GM18502 (cell line): Measurements from ENCODE around the gene DGKH.
"Not testable (repeated sequence)": the region's sequence is repeated elsewhere in the genome, so short reads cannot be mapped to it uniquely, and the experiment has no call there.

Experiments
- ATAC-seq: cut with Tn5 transposase; IDR thresholded peaks from one replicate; pipeline ENCODE4 v1.9.1; 2021; ENCODE audit warnings: mild to moderate bottlenecking; ENCODE audit not compliant: unreplicated experiment, poor library complexity

DGKH gene

DNA sequence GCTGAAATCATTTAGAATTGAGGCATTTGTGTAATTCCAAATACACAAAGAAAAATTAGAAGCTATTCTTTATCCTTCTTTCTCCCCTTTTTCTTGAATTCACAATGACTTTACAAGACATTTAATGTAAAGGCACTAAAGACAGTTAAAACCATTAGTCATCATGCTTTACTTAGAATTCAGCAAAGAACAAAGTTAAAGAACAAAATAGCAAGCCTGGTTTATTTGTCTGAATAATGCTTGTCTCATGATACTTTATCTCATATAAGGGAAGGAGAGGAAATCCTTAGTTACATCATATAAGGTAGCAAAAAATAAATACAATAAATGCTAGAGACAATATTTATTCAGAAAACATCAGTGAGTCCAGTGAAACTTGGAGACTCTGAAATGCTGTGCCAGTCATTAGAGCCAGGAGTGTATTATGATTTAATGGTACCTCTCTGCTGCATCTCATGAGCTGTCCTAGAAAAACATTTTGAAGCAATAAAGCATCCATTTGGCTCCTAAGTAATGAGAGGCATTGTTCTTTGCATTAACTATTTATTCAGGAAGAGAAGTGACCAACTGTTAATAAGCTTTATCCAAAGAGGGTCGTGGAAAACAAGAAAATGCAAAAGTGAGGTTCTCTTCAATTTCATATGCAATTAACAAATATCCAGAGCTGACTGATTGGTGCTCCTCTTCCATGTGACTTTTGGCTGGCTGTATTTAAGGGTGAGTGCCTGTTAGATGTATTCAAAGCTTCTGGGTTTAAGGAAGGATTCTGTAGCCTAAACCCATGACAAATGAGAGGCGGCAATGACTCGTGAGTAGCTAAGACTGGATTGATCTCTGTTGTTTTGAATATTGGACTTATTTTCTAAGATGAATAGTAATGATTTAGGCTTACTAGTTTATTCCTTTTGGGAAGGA lies 105.0 kb downstream of the DGKH start:
- no peak for ATAC-seq

GRCh38 chr13:42155251-42155650 lies 106.8 kb downstream of the DGKH start:
- no peak for ATAC-seq

DNA sequence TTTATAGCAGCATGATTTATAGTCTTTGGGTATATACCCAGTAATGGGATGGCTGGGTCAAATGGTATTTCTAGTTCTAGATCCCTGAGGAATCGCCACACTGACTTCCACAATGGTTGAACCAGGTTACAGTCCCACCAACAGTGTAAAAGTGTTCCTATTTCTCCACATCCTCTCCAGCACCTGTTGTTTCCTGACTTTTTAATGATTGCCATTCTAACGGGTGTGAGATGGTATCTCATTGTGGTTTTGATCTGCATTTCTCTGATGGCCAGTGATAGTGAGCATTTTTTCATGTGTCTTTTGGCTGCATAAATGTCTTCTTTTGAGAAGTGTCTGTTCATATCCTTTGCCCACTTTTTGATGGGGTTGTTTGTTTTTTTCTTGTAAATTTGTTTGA lies 114.9 kb downstream of the DGKH start:
- ATAC-seq, result not testable (repeated sequence)

- not testable (repeated sequence) for ATAC-seq
These were observed 115.5 kb downstream of the DGKH start for GRCh38 chr13:42163910-42164309.

DNA sequence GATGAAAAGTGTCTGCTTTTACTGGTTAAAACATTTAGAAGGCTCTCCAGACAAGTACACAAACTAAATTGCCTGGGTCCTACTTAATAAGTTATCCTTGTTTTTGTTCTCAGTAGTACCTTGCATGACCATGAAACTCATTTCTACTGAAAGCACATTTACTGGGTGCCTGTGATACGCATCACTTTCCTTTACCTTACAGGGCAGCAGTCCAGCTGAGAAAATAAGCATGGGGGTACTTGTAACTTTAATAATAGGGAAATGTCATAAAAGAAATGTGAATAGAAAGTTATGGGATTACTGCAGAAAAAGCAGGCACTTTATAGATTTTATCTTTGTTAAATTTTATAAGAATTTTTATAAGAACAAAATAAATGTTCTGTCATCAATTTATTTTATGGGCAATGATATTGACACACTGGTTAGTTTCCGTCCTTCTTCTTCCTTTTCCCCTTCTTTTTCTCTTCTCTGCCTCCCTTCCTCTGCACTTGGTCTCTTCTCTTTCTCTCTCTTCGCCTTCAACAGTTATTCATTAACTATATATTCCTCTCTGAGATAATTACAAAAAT lies 116.2 kb downstream of the DGKH start:
- no peak for ATAC-seq

DNA sequence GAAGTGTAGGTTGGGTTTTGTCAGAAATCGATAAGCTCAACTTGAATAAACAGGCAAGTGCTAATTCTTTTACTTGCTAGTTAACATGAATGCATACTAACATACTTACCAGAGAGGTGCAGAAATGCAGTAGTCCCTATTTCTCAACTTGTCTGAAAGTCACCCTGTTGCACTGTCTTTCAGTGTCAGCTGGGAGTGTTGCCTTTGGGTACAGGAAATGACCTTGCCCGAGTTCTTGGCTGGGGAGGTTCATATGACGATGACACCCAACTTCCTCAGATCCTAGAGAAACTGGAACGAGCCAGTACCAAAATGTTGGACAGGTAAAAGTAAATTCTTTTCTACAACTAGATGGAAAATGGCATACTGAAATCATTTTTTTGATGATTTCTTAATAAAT lies 120.0 kb downstream of the DGKH start:
- ATAC-seq, result no peak

DNA sequence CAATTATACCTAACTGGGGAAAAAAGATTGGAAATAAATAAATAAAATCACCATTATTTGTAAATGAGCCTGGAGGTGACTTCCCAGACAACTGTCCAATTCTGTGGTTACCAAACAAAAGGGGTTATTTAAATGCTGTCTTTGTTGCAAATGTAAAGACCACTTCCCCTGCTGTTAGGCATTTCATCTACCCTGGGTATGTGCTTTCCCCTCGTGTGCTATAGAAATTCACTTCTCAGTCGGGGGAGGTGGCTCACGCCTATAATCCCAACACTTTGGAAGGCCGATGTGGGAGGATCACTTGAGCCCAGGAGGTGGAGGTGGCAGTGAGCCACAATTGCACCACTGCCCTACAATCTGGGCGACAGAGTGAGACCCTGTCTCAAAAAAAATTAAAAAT lies 121.6 kb downstream of the DGKH start:
- ATAC-seq, result no peak

GRCh38 chr13:42173789-42174343 lies 125.4 kb downstream of the DGKH start:
- no peak for ATAC-seq

DNA sequence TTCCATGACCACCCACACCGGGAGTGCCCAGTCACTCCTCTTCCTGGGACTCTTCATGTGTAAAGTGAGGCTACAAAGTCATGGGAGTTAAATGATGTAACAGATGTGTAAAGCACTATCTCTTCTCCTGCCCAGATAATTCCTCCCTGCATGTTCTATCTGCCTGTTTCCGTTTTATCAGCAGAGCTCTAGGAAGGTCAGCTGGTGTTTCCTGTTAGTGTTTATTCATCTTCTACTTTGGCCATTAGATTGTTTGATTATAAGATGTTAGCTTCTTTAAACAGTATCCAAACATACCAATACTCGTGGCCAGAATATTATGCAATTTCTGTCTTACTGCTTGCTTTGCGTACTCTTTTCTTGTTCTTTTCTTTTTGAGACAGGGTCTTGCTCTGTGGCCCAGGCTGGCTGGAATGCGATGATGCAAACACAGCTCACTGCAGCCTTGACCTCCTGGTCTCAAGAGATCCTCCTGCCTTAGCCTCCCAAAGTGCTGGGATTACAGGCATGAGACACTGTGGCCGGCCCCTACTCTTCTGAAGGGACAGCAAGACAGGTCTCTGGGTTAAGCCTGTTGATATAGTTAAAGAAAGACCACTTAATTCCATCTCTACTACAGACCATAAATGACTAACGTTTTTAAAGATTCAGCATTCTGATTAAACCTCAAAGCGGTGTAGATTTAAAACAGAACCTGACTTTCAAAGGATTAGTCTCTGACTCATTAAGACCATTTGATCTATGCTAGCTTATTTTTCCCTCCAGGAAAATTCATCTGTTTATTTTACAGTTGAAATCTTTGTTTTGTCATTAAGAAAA lies 126.1 kb downstream of the DGKH start:
- ATAC-seq, result no peak

DNA sequence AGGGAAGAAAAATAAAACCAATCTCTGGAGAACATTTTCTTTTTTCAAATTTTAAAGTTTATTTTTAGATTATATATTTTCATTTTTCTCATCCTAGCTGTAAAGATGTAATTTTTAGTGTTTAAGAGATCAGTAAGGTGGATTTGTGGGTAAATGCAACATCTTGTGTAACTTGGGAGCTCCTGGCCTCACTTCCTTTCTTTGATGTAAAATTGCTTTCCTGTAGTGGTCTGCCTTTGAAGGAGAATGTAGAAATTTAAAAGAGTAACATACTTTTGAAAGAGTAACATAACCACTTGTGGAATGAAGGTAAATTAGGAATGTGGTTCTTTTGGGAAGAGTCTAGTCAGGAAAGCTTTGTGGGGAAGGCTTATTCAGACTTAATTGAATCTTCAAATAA lies 127.8 kb downstream of the DGKH start:
- no peak for ATAC-seq

GRCh38 chr13:42177189-42177588 lies 128.7 kb downstream of the DGKH start:
- no peak for ATAC-seq

DNA sequence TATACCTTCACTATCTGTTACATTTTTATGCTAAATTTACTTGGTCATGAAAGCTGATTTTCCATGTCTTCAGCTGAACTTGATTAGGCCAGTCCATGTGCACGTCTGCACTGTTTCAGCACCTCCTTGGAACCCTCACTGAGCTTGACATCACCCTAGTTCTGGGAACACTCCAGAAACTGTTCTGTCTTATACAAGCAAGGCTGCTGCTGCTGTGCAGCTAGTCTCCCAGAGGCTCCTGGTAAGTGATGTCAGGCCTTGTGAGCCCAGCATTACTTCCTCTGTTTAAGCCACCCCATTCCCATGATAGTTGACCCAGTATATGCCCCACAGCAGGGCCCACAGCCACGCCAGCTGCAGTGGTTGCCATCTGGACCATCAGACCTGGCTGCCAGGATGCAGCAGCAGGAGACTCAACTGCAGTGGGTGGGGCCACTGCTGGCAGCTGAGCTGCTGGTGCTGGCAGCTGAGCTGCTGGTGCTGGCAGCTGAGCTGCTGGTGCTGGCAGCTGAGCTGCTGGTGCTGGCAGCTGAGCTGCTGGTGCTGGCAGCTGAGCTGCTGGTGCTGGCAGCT lies 133.0 kb downstream of the DGKH start:
- no peak for ATAC-seq

- ATAC-seq, result no peak
These were observed 140.6 kb downstream of the DGKH start for GRCh38 chr13:42189061-42189460.

GRCh38 chr13:42190529-42190928 lies 142.1 kb downstream of the DGKH start:
- ATAC-seq, result no peak

DNA sequence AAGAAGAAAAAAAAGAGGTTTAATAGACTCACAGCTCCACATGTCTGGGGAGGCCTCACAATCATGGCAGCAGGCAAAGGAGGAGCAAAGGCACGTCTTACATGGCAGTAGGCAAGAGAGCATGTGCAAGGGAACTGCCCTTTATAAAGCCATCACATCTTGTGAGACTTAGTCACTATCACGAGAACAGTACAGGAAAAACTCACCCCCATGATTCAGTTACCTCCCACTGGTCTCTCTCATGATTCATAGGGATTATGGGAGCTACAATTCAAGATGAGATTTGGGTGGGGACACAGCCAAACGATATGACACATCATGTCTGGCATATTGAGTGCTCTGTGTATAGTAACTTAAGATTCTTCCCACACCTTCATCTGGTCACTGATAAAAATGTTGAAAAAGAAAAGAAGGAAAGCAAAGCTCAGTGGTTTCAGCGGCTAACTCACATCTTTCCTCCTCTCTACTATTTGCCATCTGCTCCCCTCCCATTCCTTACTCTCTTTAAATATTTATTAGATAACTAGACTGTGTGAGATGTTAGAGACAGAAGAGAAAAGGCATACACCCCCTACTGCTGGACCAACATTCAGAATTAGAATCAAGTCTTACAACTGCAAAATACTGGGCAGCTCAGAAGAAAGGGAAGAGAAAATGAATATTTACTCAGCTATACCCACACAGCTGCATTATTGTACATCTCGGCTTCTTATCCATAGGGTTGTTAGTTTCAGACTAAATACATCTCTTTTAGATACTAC lies 163.4 kb downstream of the DGKH start:
- no peak for ATAC-seq

DNA sequence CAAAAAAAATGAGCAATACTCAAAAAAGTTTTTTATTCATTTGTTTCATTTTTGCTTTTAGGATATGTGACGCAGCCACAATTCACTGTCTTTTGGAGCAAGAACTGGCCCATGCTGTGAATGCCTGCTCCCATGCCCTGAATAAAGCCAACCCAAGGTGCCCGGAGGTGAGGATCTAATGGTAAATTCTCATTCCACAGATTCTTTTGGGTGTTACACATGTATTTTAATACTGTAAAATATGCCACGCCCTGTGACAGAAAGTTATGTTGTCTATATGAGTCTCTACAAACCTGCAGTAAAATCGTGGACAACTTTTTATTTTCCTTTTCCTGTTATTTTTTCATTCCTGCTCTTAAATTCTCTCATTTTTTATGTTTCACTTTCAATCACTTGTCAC lies 166.0 kb downstream of the DGKH start:
- no peak for ATAC-seq

DNA sequence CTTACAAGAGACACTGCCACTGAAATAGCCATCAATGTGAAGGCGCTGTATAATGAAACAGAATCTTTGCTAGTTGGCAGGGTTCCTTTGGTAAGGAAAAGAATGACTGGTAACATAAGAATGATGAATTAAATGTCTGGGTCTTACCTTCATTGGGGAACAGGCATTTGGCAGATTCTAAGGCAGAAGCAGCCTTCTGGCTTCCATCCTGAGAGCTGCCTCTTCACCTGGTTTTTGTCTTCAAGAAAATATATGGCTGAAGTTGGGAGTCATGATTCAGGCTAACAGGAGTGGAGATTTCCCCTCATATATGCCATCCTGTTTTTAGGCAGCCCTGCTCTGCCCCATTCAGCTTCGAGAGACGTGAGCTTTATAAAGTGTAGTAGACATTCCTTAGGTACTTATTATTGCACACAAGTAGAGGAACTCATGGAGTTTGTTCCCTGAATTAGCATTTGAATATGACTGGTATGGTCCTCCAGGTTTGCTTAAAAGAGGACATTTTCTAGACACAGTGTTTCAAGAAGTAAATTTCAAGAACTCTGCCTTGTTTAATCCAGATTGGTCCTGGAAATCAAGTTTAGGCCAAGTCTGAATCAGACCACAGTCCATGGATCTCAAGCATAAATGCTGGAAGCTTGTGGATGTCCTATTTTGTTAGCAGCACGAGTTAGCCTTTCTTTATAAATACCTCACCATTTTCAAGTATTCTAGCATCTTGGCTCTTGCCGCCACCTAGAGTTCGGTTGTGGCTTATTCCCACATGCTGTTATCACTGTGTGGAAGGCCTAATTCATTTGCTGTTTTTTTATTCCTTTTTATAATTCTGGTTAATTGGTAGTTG lies 167.4 kb downstream of the DGKH start:
- no peak for ATAC-seq

GRCh38 chr13:42216422-42216735 lies 167.9 kb downstream of the DGKH start:
- no peak for ATAC-seq

GRCh38 chr13:42218576-42218975 lies 170.1 kb downstream of the DGKH start:
- ATAC-seq, result no peak
